Testis (tissue), 2 donors: ENCODE data around the gene SLC25A34.

Source experiments
- POLR2A ChIP-seq: fragments of 450-650 bp; IDR thresholded peaks from one replicate; pipeline ENCODE4 v1.6.1; 2017; ENCODE audit warnings: antibody characterized with exemption, mild to moderate bottlenecking, moderate library complexity
- TF ChIP-seq, protein P1 (sequence below), 3 experiments: fragments of 450-650 bp in 2 of 3; fragments of 200-600 bp in 1 of 3; sonication (generic) in 1 of 3; IDR thresholded peaks; one replicate each; pipeline ENCODE4 v1.5.1; 2016 to 2019; ENCODE audit warnings: antibody characterized with exemption in 3 of 3, mild to moderate bottlenecking in 2 of 3, moderate library complexity in 1 of 3

DNA sequence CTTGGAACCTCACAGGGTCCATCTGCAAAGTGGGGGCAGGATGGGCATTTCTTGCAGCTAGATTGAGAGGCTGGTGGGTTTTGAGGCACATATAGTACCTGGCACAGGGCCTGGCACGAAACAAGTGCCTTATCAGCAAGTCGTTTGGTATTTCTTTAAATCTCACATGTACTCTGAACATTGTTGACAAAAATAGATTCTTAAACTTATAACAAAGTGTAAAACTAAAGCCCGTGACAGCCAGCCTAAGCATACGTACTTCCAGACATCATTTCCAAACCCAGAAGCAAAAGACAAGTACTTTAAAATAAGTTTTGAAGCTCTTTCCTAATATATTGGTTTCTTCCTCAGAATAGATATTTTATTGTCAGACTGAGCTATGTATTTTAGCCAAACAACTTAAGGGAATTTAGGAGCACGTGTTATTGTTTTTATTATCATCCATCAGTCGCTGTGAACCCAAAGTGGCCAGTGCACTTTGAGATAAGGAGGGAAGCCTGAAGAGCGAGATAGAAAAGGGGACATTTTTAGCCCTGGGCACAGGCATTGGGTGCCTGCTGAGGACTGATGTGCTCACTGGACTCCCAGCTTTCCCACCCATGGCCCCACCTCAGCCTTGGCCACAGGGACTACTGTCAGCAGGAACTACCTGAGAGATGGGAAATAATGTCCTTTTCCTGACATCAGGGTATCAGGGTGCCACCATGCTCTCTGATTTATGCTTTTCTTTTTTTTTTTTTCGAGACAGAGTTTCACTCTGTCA, 25.5 kb downstream of the SLC25A34 start:
- TF ChIP-seq, protein P1, sequence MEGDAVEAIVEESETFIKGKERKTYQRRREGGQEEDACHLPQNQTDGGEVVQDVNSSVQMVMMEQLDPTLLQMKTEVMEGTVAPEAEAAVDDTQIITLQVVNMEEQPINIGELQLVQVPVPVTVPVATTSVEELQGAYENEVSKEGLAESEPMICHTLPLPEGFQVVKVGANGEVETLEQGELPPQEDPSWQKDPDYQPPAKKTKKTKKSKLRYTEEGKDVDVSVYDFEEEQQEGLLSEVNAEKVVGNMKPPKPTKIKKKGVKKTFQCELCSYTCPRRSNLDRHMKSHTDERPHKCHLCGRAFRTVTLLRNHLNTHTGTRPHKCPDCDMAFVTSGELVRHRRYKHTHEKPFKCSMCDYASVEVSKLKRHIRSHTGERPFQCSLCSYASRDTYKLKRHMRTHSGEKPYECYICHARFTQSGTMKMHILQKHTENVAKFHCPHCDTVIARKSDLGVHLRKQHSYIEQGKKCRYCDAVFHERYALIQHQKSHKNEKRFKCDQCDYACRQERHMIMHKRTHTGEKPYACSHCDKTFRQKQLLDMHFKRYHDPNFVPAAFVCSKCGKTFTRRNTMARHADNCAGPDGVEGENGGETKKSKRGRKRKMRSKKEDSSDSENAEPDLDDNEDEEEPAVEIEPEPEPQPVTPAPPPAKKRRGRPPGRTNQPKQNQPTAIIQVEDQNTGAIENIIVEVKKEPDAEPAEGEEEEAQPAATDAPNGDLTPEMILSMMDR (IDR thresholded peaks at IDR 0.05) = no peak
- no peak for TF ChIP-seq POLR2A
